Right lung (tissue), 5 donors: ENCODE measurements around the gene DPT. TPM values are rescaled to one million over a fixed set of nuclear protein-coding genes. Genes with fewer than 3 reads are reported as not detected.

Source experiments
- DNase-seq, 2 donors: peaks; one replicate each; pipeline ENCODE4 v3.0.0-alpha.2; 2013
- polyA plus RNA-seq, 5 donors: library from polyadenylated mRNA; unstranded; fragments of 120-200 nt; gene quantifications; one replicate each; pipeline versions ENCODE4 v1.2.1 to v1.2.3, GENCODE V29; 2013; ENCODE audit warnings: inconsistent platforms in 1 of 5, low replicate concordance in 1 of 5; ENCODE audit not compliant: insufficient read length in 5 of 5, insufficient read depth in 1 of 5

The DPT gene
- polyA plus RNA-seq, 5 donors, result 0.78 to 5.0 (median 1.0) TPM

DNA sequence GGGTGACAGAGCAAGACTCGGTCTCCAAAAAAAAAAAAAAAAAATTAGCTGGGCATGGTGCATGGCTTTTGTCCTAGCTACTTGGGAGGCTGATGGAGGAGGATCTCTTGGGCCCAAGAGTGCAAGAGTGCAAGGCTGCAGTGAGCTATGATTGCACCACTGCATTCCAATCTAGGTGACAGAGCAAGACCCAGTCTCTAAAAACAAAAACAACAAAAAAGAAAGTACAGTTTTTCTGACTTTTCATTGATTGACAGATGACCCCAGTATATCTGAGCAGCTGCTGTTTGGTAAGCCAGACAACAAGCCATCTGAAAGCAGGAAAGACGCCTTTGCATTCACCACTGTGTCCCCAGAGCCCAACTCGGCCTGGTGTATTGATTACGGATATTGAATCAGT is 10.9 kb upstream of the DPT start:
- DNase-seq, result no peak

DNA sequence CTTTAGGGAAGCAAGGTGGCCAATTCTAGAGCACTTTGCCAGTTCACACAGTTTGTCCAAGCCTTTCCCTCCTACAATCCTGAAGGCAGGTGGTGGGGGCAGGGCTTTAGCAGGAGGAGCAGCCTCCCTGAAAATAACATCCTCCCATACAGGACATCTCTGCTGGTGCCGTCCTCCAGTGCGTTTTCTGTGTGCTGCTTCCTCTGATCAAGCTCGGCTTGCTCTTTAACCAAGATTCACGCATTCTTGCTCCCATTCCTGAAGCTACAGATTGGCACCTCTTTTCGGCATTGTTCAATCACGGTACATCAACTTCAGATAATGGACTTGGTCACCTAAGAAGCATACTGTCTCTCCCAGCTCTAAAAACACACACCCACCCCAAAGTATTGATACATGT is 7.5 kb upstream of the DPT start:
- no peak for DNase-seq

- no peak for DNase-seq
Measured at GRCh38 chr1:168735974-168736373, 7.0 kb upstream of the DPT start.

DNA sequence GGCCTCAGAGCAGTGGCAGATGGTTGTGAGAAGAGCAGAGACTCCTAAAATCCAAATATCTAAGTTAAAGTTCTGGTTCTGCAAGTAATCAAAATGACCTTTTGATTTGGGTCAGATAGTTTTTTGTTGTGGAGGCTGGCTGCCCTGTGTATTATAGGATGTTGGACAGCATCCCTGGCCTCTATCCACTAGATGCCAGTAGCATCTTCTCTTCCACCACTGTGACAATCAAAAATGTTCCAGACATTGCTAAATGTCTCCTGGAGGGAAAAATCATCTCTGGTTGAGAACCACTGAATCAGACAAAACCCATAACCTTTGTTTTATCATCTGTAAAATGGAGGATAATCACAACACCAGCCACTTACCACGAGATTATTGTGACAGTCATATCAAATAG is 5.9 kb upstream of the DPT start:
- DNase-seq, result no peak

GRCh38 chr1:168734271-168734670 is 5.3 kb upstream of the DPT start:
- DNase-seq, result no peak

GRCh38 chr1:168733241-168733640 is 4.2 kb upstream of the DPT start:
- DNase-seq, result no peak

- no peak for DNase-seq
Measured at GRCh38 chr1:168732736-168733135, 3.7 kb upstream of the DPT start.

DNA sequence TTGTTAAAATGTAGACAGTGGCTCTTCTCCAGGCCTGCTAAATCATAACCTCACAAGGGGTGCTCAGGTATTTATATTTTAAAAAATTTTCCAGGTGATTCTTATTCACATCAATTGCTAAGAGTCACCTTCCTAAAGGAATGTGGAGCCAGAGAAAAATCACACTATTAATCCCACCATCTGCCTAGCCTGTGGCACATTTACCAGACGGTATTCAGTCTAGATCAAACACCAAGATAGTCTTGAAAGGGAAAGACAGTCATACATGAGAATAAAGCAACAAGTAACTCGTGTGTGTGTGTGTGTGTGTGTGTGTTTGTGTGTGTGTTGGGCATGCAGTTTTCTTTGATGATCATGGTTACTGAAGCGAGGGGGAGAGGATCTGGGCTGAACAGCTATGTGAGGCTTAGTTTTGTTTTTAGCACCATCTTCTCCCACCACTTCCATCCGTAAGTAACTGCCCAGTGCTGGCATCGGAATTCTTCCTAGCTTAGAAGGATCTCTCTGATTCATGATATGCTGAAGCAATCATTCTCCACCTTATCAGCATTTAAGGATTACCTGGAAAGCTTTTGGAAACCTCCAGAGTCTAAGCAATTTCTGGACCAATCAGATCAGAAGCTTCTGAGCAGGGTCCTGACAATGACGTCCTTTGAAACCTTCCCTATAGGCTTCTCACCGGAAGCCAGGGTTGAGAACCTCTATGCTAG is 2.4 kb upstream of the DPT start:
- DNase-seq, result no peak

DNA sequence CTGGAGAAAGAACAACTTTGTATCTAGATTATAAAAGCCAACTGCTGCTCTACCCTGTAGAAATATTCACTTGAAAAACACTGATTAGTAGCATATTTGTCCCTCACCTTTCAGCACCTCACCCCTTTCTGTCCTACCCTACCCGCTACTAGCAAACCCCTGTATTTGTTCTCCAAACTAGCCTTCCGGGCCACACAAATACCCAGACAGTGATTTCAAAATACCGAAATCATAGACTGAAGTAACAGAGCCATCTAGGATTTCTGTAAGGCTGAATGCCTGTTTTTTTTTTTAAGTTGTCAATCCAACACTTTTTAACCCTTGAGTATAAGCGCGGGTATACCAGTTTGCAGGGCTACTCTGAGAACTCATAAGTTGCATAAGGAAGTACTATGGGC is 398 bp upstream of the DPT start:
- DNase-seq, result no peak

DNA sequence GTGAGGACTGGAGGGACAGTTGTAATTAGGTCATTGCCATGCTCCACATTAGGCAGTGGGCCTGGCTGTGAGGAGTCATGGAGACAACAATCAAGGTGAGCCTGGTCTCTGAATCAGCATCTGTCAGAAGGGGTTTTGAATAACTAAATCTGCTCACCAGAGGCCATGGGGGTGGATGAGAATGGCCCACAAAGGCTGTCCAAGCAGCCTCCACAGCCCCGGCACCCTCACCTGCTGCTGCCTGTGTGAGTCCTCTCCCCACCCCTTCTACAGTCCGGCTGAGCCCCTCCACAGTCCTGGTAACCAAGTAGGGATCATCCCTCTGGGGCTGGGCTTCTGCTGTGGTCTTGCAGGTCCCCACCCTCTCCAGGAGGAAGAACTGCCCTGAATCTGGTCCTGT is 2.3 kb downstream of the DPT start:
- DNase-seq, result no peak

GRCh38 chr1:168726281-168726680 is 2.7 kb downstream of the DPT start:
- no peak for DNase-seq

DNA sequence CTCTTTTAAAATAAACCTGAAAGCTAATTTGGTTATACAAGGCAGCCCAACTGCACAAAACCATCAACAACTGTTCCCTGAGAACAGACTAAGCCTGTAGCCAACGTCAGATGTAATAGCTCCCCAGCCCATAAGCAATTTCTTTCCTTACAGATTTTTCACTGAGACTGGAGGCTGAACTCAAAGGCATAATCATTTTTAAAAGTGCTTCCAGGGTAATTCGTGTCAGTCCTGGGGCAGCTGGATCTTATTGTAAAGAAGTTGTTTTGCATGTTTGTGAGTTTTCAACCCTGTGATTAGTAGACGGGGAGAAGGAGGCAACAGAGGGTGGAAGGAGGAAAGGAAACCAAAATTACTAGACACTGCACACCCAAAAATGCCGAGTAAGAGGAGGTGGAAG is 3.2 kb downstream of the DPT start:
- no peak for DNase-seq

- DNase-seq, result no peak
Measured at GRCh38 chr1:168725060-168725459, 3.9 kb downstream of the DPT start.

DNA sequence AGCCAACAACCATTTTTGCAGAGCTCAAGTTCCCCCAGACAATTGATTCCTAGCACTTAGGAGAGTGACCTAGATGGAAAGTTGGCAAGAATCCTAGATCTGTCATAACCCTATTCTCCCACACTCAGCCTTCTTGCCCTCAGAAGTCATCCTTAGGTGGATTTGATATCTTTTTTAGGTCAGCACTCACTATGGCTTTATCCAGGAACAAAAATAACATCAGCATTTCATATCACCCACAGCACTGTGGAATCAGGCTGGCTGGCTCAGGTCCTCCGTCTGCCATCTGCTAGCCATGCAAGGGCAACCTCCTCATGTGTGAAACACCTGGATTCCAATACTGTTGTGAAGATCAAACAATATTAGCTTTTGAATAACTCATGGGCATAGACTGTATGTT is 6.0 kb downstream of the DPT start:
- DNase-seq, result no peak

DNA sequence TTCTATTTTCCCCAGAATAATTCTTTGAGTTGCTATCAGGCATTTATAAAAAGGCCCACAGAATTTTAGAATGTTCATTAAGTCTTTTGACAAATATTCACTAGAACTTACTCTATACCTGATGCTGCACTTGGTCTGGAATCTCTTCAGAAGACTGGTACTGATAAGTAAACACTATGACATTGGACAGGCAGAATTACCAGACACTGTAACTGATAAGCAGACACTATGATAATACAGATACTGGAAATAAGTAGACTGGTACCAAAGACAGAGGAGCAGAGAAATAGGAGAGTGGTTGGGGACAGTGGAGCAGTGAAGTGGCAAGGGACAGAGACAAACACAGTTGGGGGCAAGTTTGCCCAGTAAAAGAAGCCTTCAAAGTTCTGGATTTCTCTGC is 8.2 kb downstream of the DPT start:
- DNase-seq, result no peak

DNA sequence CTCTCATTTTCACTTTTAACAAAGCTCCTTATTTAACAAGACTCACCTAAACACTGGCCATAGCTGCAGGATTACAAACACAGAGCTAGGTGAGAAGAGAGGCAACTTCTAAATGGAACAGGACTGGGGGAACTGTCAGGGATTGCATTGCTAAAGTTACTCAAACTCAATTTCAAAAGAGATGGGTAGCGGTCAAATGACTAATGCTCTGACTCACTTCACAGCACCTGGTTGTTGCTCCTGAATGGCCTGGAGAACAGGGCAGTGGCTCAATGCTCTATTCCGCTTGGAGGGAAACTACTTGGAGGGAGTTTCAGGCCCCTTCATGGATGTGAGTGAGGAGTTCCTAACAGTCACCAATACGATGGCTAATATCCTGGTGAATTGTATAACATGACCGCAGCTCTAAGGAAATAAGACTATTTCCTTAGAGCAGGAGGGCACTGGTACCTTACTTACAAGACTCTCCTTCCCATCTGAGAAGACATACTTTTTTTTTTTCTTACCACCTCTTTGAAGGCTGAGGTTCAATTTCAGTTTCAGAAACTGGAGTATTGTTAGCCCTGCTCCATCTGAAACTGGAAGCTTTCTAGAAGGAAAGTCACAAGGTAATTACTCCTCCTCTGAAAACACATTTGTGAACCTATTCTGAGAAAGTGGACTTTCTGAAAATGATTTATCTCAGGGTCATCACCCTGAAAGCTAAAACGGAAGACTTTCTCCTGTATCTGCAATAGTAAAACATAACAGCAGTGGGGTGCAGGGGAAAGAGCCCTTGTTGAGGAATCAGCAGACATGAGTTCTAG is 9.5 kb downstream of the DPT start:
- DNase-seq, result no peak

DNA sequence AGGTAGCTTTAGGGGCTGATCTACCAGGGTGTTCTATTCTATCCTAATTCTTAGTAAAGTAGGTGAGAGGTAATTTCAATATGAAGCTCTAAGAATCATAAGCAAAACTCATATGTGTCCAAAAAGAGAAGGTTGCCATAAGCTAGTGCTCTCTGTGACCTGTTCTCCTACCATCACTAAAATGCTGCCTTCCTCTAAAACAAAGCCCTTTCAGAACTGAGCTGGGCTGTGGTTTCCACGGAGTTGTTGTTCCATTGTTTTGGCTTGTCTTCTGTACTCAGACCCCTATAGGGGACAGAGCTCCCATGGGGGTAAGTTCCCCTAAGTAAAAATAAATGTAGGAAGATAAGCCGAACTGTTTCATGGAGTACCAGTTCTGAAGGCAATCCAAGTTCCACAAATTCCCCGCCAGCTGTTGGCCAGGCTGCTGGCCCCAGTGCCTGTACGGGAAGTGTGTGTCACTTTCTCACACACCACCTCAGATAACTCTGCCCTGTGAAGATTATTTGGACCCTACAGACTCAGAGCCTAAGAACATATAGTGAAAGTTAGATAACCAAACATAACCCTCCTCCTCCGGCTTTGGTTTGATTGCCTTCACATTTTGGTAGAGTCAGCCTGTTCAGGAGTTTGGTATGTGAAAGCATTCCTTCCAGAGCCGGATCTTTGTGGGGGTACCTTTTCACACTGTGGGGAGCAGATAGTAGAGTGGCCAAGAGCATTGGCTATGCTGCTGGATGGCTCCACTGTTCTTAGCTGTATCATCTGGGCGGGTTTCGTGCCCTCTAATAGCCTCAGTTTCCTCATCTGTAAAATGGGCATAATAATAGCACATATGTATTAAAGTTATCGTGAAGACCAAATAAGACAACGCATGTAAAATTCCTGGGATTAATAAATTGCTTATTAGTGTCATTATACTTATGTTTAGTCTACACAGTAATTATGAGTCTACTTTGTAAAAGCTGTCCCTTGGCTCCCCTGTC is 10.8 kb downstream of the DPT start:
- DNase-seq, result no peak

DNA sequence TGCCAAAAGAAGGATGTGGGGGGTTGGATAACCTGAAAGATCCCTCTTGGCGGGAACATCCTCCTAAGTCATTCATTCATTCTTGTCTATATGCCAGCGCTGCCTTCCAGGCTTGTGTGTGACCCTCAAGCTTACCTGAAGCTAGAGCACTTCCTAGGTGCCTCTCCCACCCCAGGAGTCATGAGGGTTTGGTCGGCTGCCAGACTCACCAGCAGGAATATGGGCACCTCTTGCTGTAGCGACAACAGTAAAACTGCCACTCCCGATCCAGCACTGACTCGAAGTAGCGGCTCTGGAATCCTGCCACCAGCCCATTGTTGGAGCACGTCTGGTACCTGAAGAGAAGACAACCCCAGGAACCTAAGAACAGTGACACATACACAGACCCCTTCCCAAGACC is 15.0 kb downstream of the DPT start:
- no peak for DNase-seq

GRCh38 chr1:168709405-168710363 is 19.3 kb downstream of the DPT start:
- no peak for DNase-seq

GRCh38 chr1:168708698-168709404 is 20.2 kb downstream of the DPT start:
- no peak for DNase-seq
